GM13976 (cell line): ENCODE results near the gene PPP2R3A.
"Not testable (repeated sequence)": the region's sequence is repeated elsewhere in the genome, so short reads cannot be mapped to it uniquely, and the experiment has no call there.

ENCODE experiments used
- DNase-seq: peaks from one replicate; pipeline ENCODE4 v3.0.0; 2012; ENCODE audit warnings: low spot score
- in situ Hi-C: fragments of 300-500 bp; cut with MboI; formaldehyde crosslinking; loops from one replicate; pipeline ENCODE4 v1.12.0; 2022; ENCODE audit warnings: low sequenced_read_pairs, mixed read lengths, inconsistent platforms; ENCODE audit not compliant: unreplicated experiment
- TF ChIP-seq, protein P1 (sequence below): IDR thresholded peaks from 2 replicates; pipeline ENCODE4 v1.5.1; 2012; ENCODE audit warnings: borderline replicate concordance, mild to moderate bottlenecking; ENCODE audit not compliant: insufficient read depth; ENCODE audit errors: extremely low read depth, missing control alignments, control extremely low read depth

PPP2R3A gene

GRCh38 chr3:136184703-136185102 is 219.2 kb downstream of the PPP2R3A start:
- in situ Hi-C loops: no loop called here
- TF ChIP-seq, protein P1, sequence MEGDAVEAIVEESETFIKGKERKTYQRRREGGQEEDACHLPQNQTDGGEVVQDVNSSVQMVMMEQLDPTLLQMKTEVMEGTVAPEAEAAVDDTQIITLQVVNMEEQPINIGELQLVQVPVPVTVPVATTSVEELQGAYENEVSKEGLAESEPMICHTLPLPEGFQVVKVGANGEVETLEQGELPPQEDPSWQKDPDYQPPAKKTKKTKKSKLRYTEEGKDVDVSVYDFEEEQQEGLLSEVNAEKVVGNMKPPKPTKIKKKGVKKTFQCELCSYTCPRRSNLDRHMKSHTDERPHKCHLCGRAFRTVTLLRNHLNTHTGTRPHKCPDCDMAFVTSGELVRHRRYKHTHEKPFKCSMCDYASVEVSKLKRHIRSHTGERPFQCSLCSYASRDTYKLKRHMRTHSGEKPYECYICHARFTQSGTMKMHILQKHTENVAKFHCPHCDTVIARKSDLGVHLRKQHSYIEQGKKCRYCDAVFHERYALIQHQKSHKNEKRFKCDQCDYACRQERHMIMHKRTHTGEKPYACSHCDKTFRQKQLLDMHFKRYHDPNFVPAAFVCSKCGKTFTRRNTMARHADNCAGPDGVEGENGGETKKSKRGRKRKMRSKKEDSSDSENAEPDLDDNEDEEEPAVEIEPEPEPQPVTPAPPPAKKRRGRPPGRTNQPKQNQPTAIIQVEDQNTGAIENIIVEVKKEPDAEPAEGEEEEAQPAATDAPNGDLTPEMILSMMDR: no peak
- no peak for DNase-seq

DNA sequence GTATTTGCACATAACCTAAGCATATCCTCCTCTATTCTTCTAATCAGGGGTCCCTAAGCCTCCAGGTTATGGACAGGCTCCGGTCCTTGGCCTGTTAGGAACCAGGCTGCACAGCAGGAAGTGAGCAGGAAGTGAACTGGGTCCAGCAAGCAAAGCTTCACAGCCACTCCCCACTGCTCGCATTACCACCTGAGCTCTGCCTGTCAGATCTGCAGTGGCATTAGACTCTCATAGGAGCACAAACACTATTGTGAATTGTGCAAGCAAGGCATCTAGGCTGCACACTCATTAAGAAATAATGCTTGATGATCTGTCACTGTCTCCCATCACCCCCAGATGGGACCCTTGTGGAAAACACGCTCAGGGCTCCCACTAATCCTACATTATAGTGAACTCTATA is 220.8 kb downstream of the PPP2R3A start:
- DNase-seq: no peak
- in situ Hi-C loops: no loop called here
- TF ChIP-seq, protein P1: no peak

- TF ChIP-seq, protein P1: no peak
- in situ Hi-C loops: no loop called here
- DNase-seq: no peak
Measured at GRCh38 chr3:136186846-136187245, 221.3 kb downstream of the PPP2R3A start.

GRCh38 chr3:136187868-136188267 is 222.3 kb downstream of the PPP2R3A start:
- in situ Hi-C loops: no loop called here
- TF ChIP-seq, protein P1: no peak
- DNase-seq: no peak

GRCh38 chr3:136189043-136189442 is 223.5 kb downstream of the PPP2R3A start:
- in situ Hi-C loops: no loop called here
- TF ChIP-seq, protein P1: no peak
- no peak for DNase-seq

DNA sequence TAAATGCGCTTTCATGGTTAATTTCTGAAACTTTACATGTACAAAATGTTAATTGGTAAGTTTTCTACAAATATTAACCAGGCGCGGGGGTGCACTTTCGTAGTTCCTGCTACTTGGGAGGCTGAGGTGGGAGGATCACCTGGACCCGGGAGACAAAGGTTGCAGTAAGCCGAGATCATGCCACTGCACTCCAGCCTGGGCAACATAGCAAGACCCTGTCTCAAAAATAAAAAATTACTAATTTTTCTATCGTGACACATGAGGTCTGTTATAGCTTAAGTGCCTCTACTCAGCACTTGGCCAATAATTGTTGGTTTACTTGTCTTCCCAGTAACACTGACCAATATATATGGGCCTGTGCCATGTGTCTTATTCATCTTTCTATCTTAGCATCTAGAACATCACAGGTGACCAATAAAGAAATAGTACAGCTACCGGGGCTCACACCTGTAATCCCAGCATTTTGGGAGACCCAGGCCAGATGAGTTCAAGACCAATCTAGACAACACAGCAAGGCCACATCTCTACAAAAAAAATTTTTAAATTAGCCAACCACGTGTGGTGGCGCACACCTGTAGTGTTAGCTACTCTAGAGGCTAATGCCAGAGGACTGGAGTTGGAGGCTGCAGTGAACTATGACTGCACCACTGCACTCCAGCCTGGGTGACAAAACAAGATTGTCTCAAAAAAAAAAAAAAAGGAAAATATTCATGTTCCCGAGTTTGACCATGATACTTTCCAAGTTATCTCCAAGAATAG is 224.5 kb downstream of the PPP2R3A start:
- no peak for DNase-seq
- in situ Hi-C loops: no loop called here
- TF ChIP-seq, protein P1: no peak

GRCh38 chr3:136192195-136192594 is 226.7 kb downstream of the PPP2R3A start:
- in situ Hi-C loops, DNase-seq: not testable (repeated sequence)
